ENCODE measurements around the gene UBXN11.

UBXN11 gene

GRCh38 chr1:26287033-26287711 is 19.3 kb downstream of the UBXN11 start:
- TF ChIP-seq CTCF (IDR thresholded peaks at IDR 0.05; ENCODE audit: low read depth, low read length) = no peak
- DNase-seq (ENCODE audit: extremely low read depth, low read depth) = no peak

GRCh38 chr1:26286064-26286416 is 20.4 kb downstream of the UBXN11 start:
- no peak for TF ChIP-seq CTCF (IDR thresholded peaks at IDR 0.05; ENCODE audit: low read depth, low read length)
- no peak for DNase-seq (ENCODE audit: extremely low read depth, low read depth)

- peak; percentile 15 for TF ChIP-seq CTCF (IDR thresholded peaks at IDR 0.05; ENCODE audit: low read depth, low read length)
- DNase-seq (ENCODE audit: extremely low read depth, low read depth) = no peak
These were observed 20.9 kb downstream of the UBXN11 start for GRCh38 chr1:26285366-26286063.

- peak; percentile 61 for DNase-seq (ENCODE audit: extremely low read depth, low read depth)
- TF ChIP-seq CTCF (IDR thresholded peaks at IDR 0.05; ENCODE audit: low read depth, low read length) = peak; percentile 64
These were observed 21.7 kb downstream of the UBXN11 start for GRCh38 chr1:26284597-26285347.

- no peak for TF ChIP-seq CTCF (IDR thresholded peaks at IDR 0.05; ENCODE audit: low read depth, low read length)
- no peak for DNase-seq (ENCODE audit: extremely low read depth, low read depth)
These were observed 22.4 kb downstream of the UBXN11 start for GRCh38 chr1:26283871-26284596.

- TF ChIP-seq CTCF (IDR thresholded peaks at IDR 0.05; ENCODE audit: low read depth, low read length) = no peak
- no peak for DNase-seq (ENCODE audit: extremely low read depth, low read depth)
These were observed 23.1 kb downstream of the UBXN11 start for GRCh38 chr1:26283279-26283853.
